Esophagus muscularis mucosa (tissue), 4 donors: ENCODE data around the gene STAT5B. TPM values are rescaled to one million over a fixed set of nuclear protein-coding genes. Genes with fewer than 3 reads are reported as not detected.

ENCODE experiments used
- DNase-seq: peaks from one replicate; pipeline ENCODE4 v3.0.0-alpha.2; 2017; ENCODE audit errors: extremely low spot score
- H3K27ac ChIP-seq, 4 donors: fragments of 200-600 bp; sonication (generic); replicated peaks in 1 of 4; 1 replicate in 3 of 4; 2 replicates in 1 of 4; pipeline ENCODE4 v1.5.1; 2016 to 2019; ENCODE audit warnings: mild to moderate bottlenecking in 1 of 4
- H3K27me3 ChIP-seq, 4 donors: fragments of 200-600 bp; sonication (generic); one replicate each; pipeline versions ENCODE4 v1.5.1 to v1.6.0; 2016 to 2019
- H3K36me3 ChIP-seq, 4 donors: fragments of 200-600 bp; sonication (generic); one replicate each; pipeline ENCODE4 v1.5.1; 2016 to 2019
- H3K4me1 ChIP-seq, 4 donors: fragments of 200-600 bp; sonication (generic); one replicate each; pipeline ENCODE4 v1.5.1; 2016 to 2019
- H3K4me3 ChIP-seq, 4 donors: fragments of 200-600 bp; sonication (generic); 1 replicate in 2 of 4; 2 replicates in 2 of 4; pipeline ENCODE4 v1.5.1; 2016 to 2019; ENCODE audit warnings: mild to moderate bottlenecking in 4 of 4, moderate library complexity in 1 of 4
- H3K9me3 ChIP-seq, 4 donors: fragments of 200-600 bp; sonication (generic); 1 replicate in 3 of 4; 2 replicates in 1 of 4; pipeline ENCODE4 v1.5.1; 2016 to 2019
- CTCF ChIP-seq, 3 experiments: fragments of 200-600 bp in 2 of 3; fragments of 450-650 bp in 1 of 3; sonication (generic) in 2 of 3; IDR thresholded peaks; one replicate each; pipeline ENCODE4 v1.5.1; 2017 to 2019; ENCODE audit warnings: antibody characterized with exemption in 3 of 3, mild to moderate bottlenecking in 2 of 3, moderate library complexity in 1 of 3
- EP300 ChIP-seq: sonication (generic); formaldehyde crosslinking; IDR thresholded peaks from one replicate; pipeline ENCODE4 v1.6.1; 2017; ENCODE audit warnings: antibody characterized with exemption
- POLR2A ChIP-seq: fragments of 450-650 bp; IDR thresholded peaks from one replicate; pipeline ENCODE4 v1.6.1; 2017; ENCODE audit warnings: antibody characterized with exemption, moderate library complexity, mild to moderate bottlenecking, low read depth
- POLR2AphosphoS5 ChIP-seq, 2 donors: sonication (generic); formaldehyde crosslinking; IDR thresholded peaks; one replicate each; pipeline ENCODE4 v1.6.1; 2017; ENCODE audit warnings: antibody characterized with exemption in 2 of 2
- WGBS: methylation state at CpG from one replicate; pipeline ENCODE4 v1.1.5; 2018; 5-methylcytosine and 5-hydroxymethylcytosine counted together
- intact Hi-C: fragments of 100-400 bp; cut with DNase I; formaldehyde crosslinking; loops from one replicate; pipeline ENCODE4 v1.15.1; 2023
- total RNA-seq, 4 donors: library from RNA; depleted of rRNA; stranded (reverse); fragments of >200 nt; gene quantifications; one replicate each; pipeline versions ENCODE4 v1.1.0 to v1.2.1, GENCODE V29; 2016

STAT5B gene
- total RNA-seq, 4 donors from 2014 or later: 75.0 to 93.4 (median 85.2) TPM

- H3K27me3 ChIP-seq: peaks cover 0 to 46% (median 19%) of the 10 kb centered on the region in 4 donors
- WGBS: 93% methylated on average over 2 of the region's 2 CpGs
- H3K27ac ChIP-seq: no peak overlapping the region
- no peak for DNase-seq
- no peak overlapping the region for H3K4me3 ChIP-seq
- no peaks in the 10 kb centered on the region for H3K9me3 ChIP-seq
- intact Hi-C loops: no loop called here
- peaks cover 12 to 20% (median 17%) of the 10 kb centered on the region in 4 donors for H3K4me1 ChIP-seq
- no peaks in the 10 kb centered on the region for H3K36me3 ChIP-seq
- TF ChIP-seq EP300 (no peak), POLR2AphosphoS5 (IDR thresholded peaks at IDR 0.05) (no peak), POLR2A (no peak), CTCF (IDR thresholded peaks at IDR 0.05) (no peak)
Observed at GRCh38 chr17:42177684-42178083, 98.5 kb downstream of the STAT5B start.

- TF ChIP-seq EP300 (no peak), POLR2AphosphoS5 (IDR thresholded peaks at IDR 0.05) (no peak), POLR2A (no peak), CTCF (IDR thresholded peaks at IDR 0.05) (no peak)
- WGBS: 68% methylated on average over 6 of the region's 14 CpGs
- Histone ChIP-seq H3K27ac (no peak overlapping the region), H3K4me1 (no peaks in the 10 kb centered on the region), H3K9me3 (no peaks in the 10 kb centered on the region), H3K36me3 (no peaks in the 10 kb centered on the region), H3K4me3 (no peak overlapping the region), H3K27me3 (peaks cover 0 to 14% (median 0%) of the 10 kb centered on the region in 4 donors)
- intact Hi-C loops: no loop called here
- no peak for DNase-seq
Observed at GRCh38 chr17:42174126-42174783, 101.9 kb downstream of the STAT5B start.

- Histone ChIP-seq H3K36me3 (no peaks in the 10 kb centered on the region), H3K9me3 (no peaks in the 10 kb centered on the region), H3K4me3 (no peak overlapping the region), H3K4me1 (no peaks in the 10 kb centered on the region), H3K27ac (no peak overlapping the region), H3K27me3 (no peaks in the 10 kb centered on the region)
- intact Hi-C loops: no loop called here
- WGBS: 38% methylated on average over 4 of the region's 11 CpGs
- DNase-seq: no peak
- no peak for TF ChIP-seq POLR2AphosphoS5 (IDR thresholded peaks at IDR 0.05)
Observed at GRCh38 chr17:42171831-42172230, 104.4 kb downstream of the STAT5B start.

GRCh38 chr17:42169351-42169750 lies 106.8 kb downstream of the STAT5B start:
- intact Hi-C loops: no loop called here
- Histone ChIP-seq H3K36me3 (no peaks in the 10 kb centered on the region), H3K4me3 (no peak overlapping the region), H3K27ac (no peak overlapping the region), H3K4me1 (no peaks in the 10 kb centered on the region), H3K9me3 (no peaks in the 10 kb centered on the region), H3K27me3 (no peaks in the 10 kb centered on the region)
- WGBS: 97% methylated on average over 28 of the region's 29 CpGs
- TF ChIP-seq POLR2AphosphoS5 (IDR thresholded peaks at IDR 0.05) (no peak), CTCF (IDR thresholded peaks at IDR 0.05) (no peak), POLR2A (no peak), EP300 (no peak)
- DNase-seq: no peak

GRCh38 chr17:42167807-42168206 lies 108.4 kb downstream of the STAT5B start:
- H3K4me3 ChIP-seq: no peak overlapping the region
- intact Hi-C loops: no loop called here
- H3K27ac ChIP-seq: no peak overlapping the region
- H3K27me3 ChIP-seq: peaks cover 0 to 6% (median 0%) of the 10 kb centered on the region in 4 donors
- H3K4me1 ChIP-seq: no peaks in the 10 kb centered on the region
- TF ChIP-seq EP300: no peak
- no peak for TF ChIP-seq CTCF (IDR thresholded peaks at IDR 0.05)
- TF ChIP-seq POLR2A: no peak
- no peak for TF ChIP-seq POLR2AphosphoS5 (IDR thresholded peaks at IDR 0.05)
- WGBS: 94% methylated on average over 8 of the region's 8 CpGs
- no peaks in the 10 kb centered on the region for H3K9me3 ChIP-seq
- DNase-seq: no peak
- H3K36me3 ChIP-seq: no peaks in the 10 kb centered on the region
